ENCODE results near the gene IRGQ. TPM values are rescaled to one million over a fixed set of nuclear protein-coding genes. Genes with fewer than 3 reads are reported as not detected.
A peak's percentile ranks its signal among the peaks of the same experiment; 100 is the strongest.
"Not testable (repeated sequence)": the region's sequence is repeated elsewhere in the genome, so short reads cannot be mapped to it uniquely, and the experiment has no call there.

The IRGQ gene
- total RNA-seq, 1 donor from 2014 or later = 19.6 TPM

GRCh38 chr19:43605875-43606568 lies 10.1 kb upstream of the IRGQ start:
- ATAC-seq (no peak), DNase-seq (no peak)
- intact Hi-C loops (cut with micrococcal nuclease) = no loop called here

GRCh38 chr19:43600326-43600725 lies 4.4 kb upstream of the IRGQ start:
- ATAC-seq; DNase-seq; intact Hi-C loops (cut with micrococcal nuclease): not testable (repeated sequence)

- intact Hi-C loops (cut with micrococcal nuclease) = no loop called here
- ATAC-seq (no peak), DNase-seq (no peak)
Observed at GRCh38 chr19:43599635-43600295, 3.8 kb upstream of the IRGQ start.

GRCh38 chr19:43598445-43599240 lies 2.7 kb upstream of the IRGQ start:
- DNase-seq (no peak), ATAC-seq (no peak)
- intact Hi-C loops (cut with micrococcal nuclease) = no loop called here

GRCh38 chr19:43597876-43598275 lies 1.9 kb upstream of the IRGQ start:
- ATAC-seq = no peak
- intact Hi-C loops (cut with micrococcal nuclease) = no loop called here

GRCh38 chr19:43596842-43597461 lies 1.0 kb upstream of the IRGQ start:
- ATAC-seq = no peak

More at GRCh38 chr19:43597876-43598275, 1.9 kb upstream of the IRGQ start:
- DNase-seq = no peak

GRCh38 chr19:43595605-43595998 lies 332 bp downstream of the IRGQ start:
- peak; percentile 20 for ATAC-seq
- intact Hi-C loops (cut with micrococcal nuclease) = no loop called here
- no peak for DNase-seq

More at GRCh38 chr19:43596842-43597461, 1.0 kb upstream of the IRGQ start:
- intact Hi-C loops (cut with micrococcal nuclease) = no loop called here
- DNase-seq = no peak

GRCh38 chr19:43594710-43595604 lies 977 bp downstream of the IRGQ start:
- DNase-seq = peak; percentile 57
- intact Hi-C loops (cut with micrococcal nuclease) = no loop called here
- peak; percentile 2 for ATAC-seq

- DNase-seq (no peak), ATAC-seq (no peak)
- intact Hi-C loops (cut with micrococcal nuclease) = no loop called here
Observed at GRCh38 chr19:43594081-43594697, 1.7 kb downstream of the IRGQ start.

GRCh38 chr19:43592800-43593350 lies 3.1 kb downstream of the IRGQ start:
- DNase-seq (no peak), ATAC-seq (no peak)
- intact Hi-C loops (cut with micrococcal nuclease) = no loop called here

GRCh38 chr19:43591904-43592772 lies 3.8 kb downstream of the IRGQ start:
- DNase-seq = no peak
- no peak for ATAC-seq
- intact Hi-C loops (cut with micrococcal nuclease) = no loop called here

- ATAC-seq (no peak), DNase-seq (no peak)
- intact Hi-C loops (cut with micrococcal nuclease) = no loop called here
Observed at GRCh38 chr19:43589678-43590077, 6.3 kb downstream of the IRGQ start.

- no peak for DNase-seq
- intact Hi-C loops (cut with micrococcal nuclease) = no loop called here
- no peak for ATAC-seq
Observed at GRCh38 chr19:43589277-43589676, 6.7 kb downstream of the IRGQ start.

GRCh38 chr19:43587029-43587428 lies 8.9 kb downstream of the IRGQ start:
- ATAC-seq; intact Hi-C loops (cut with micrococcal nuclease); DNase-seq: not testable (repeated sequence)

- no peak for DNase-seq
- intact Hi-C loops (cut with micrococcal nuclease) = no loop called here
- ATAC-seq = no peak
Observed at GRCh38 chr19:43586346-43586745, 9.6 kb downstream of the IRGQ start.

GRCh38 chr19:43584484-43584883 lies 11.4 kb downstream of the IRGQ start:
- no peak for DNase-seq
- ATAC-seq = no peak
- intact Hi-C loops (cut with micrococcal nuclease) = no loop called here

- ATAC-seq (no peak), DNase-seq (no peak)
- intact Hi-C loops (cut with micrococcal nuclease) = no loop called here
Observed at GRCh38 chr19:43582495-43582894, 13.4 kb downstream of the IRGQ start.

Measured in left ventricle myocardium superior (tissue), 1 donor.